Measurements from ENCODE around the gene VARS2. TPM values are rescaled to one million over a fixed set of nuclear protein-coding genes. Genes with fewer than 3 reads are reported as not detected.

The VARS2 gene
- total and polyA plus RNA-seq, 2 donors (not counting 3 experiments of a cell fraction or from before 2014, with no cell fraction given) = 17.8 to 34.3 TPM

DNA sequence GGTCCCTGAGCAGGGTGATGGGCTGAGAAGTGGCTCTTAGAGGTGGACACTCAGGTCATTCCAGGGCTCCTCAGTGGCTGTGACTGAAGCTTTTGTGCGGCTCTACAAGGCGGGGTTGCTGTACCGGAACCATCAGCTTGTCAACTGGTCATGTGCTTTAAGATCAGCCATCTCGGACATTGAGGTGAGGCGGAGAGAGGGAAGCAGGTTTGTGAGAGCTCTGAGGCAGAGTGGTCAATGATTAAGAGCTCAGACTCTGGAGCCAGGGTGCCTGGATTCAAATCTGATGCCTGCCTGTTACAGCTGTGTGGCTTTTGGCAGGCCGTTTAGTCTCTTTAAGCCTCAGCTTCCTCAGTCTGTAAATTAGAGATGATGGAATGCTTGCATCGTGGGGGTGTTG, 3.0 kb downstream of the VARS2 start:
- dilution Hi-C loops (cut with MboI; ENCODE audit: extremely low pct_ligation_motif_present, low sequenced_read_pairs) = no loop called here
- intact Hi-C loops (cut with micrococcal nuclease) = no loop called here
- BruUV-seq (replicated peaks) = no TSS peak
- Histone ChIP-seq H2AFZ (ENCODE audit: low read depth, low read length) (no peak overlapping the region), H3K9ac (replicated peaks; ENCODE audit: extremely low read depth, insufficient read depth, low read length) (no peak overlapping the region), H4K20me1 (replicated peaks; ENCODE audit: control insufficient read depth, extremely low read depth, insufficient read depth, low read length) (no peaks in the 10 kb centered on the region), H3K9me3 (replicated peaks; ENCODE audit: control insufficient read depth, insufficient read depth, low read length) (no peaks in the 10 kb centered on the region), H3K27ac (ENCODE audit: insufficient read depth, low read depth, low read length) (no peak overlapping the region), H3K4me1 (ENCODE audit: control insufficient read depth, extremely low read depth, insufficient read depth, low read length) (peaks cover 25% of the 10 kb centered on the region), H3K9me1 (replicated peaks; ENCODE audit: control insufficient read depth, extremely low read depth, insufficient read depth, low read length) (no peaks in the 10 kb centered on the region), H3K27me3 (ENCODE audit: control insufficient read depth in 2 of 2, insufficient read depth in 2 of 2, low read length in 2 of 2) (no peaks in the 10 kb centered on the region), H3K79me2 (ENCODE audit: control insufficient read depth, insufficient read depth, low read length) (no peaks in the 10 kb centered on the region), H3K36me3 (ENCODE audit: control insufficient read depth in 2 of 2, extremely low read depth in 1 of 2, insufficient read depth in 2 of 2, low read length in 2 of 2) (peaks cover 0 to 33% of the 10 kb centered on the region in 2 experiments), H3K4me3 (replicated peaks in 1 of 3; ENCODE audit: insufficient read depth in 1 of 3, low read depth in 1 of 3, low read length in 3 of 3) (no peak overlapping the region), H3K4me2 (ENCODE audit: insufficient read depth, low read length) (no peak overlapping the region)
- TF ChIP-seq GATA2 (IDR thresholded peaks at IDR 0.05; ENCODE audit: insufficient read depth, insufficient read length, low read depth, low read length) (no peak), POLR2A (IDR thresholded peaks at IDR 0.05; ENCODE audit: low read depth, low read length) (no peak), MYC (IDR thresholded peaks at IDR 0.05; ENCODE audit: low read depth, low read length) (no peak), JUN (IDR thresholded peaks at IDR 0.05; ENCODE audit: borderline replicate concordance, insufficient read depth, insufficient read length, low read depth) (no peak)
- ChIA-PET POLR2A (no interaction called here), CTCF (interaction anchor here (1.0 to 7.6 kb wide), 10 partner anchors 8 to 212 kb away, joined by 3 to 142 read pairs (median 20); partner anchors contain the start of gene GTF2H4)
- FAIRE-seq (no peak), DNase-seq (ENCODE audit: low read depth, low spot score) (no peak)

DNA sequence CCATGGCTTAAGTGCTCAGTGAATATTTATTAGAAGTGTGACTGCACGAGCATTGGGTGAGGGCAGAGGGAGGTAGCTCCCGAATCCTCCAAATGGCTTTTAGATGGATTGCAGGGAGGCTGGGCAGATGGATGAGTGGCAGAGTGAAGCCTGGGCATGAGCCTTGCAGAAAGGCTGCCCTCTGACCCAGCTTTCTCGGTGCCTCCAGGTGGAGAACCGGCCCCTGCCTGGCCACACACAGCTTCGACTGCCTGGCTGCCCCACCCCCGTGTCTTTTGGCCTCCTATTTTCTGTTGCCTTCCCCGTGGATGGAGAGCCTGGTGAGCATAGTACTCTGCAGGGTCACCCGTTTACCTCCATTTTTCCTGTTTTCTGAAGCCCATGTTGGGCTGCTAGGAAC, 3.4 kb downstream of the VARS2 start:
- dilution Hi-C loops (cut with MboI; ENCODE audit: extremely low pct_ligation_motif_present, low sequenced_read_pairs) = no loop called here
- Histone ChIP-seq H3K4me3 (replicated peaks in 1 of 3; ENCODE audit: insufficient read depth in 1 of 3, low read depth in 1 of 3, low read length in 3 of 3) (no peak overlapping the region), H4K20me1 (replicated peaks; ENCODE audit: control insufficient read depth, extremely low read depth, insufficient read depth, low read length) (no peaks in the 10 kb centered on the region), H3K27me3 (ENCODE audit: control insufficient read depth in 2 of 2, insufficient read depth in 2 of 2, low read length in 2 of 2) (no peaks in the 10 kb centered on the region), H2AFZ (ENCODE audit: low read depth, low read length) (no peak overlapping the region), H3K9me3 (replicated peaks; ENCODE audit: control insufficient read depth, insufficient read depth, low read length) (no peaks in the 10 kb centered on the region), H3K4me2 (ENCODE audit: insufficient read depth, low read length) (no peak overlapping the region), H3K9ac (replicated peaks; ENCODE audit: extremely low read depth, insufficient read depth, low read length) (no peak overlapping the region), H3K27ac (ENCODE audit: insufficient read depth, low read depth, low read length) (no peak overlapping the region), H3K4me1 (ENCODE audit: control insufficient read depth, extremely low read depth, insufficient read depth, low read length) (peaks cover 25% of the 10 kb centered on the region), H3K79me2 (ENCODE audit: control insufficient read depth, insufficient read depth, low read length) (no peaks in the 10 kb centered on the region), H3K36me3 (ENCODE audit: control insufficient read depth in 2 of 2, extremely low read depth in 1 of 2, insufficient read depth in 2 of 2, low read length in 2 of 2) (peaks cover 0 to 32% of the 10 kb centered on the region in 2 experiments), H3K9me1 (replicated peaks; ENCODE audit: control insufficient read depth, extremely low read depth, insufficient read depth, low read length) (no peaks in the 10 kb centered on the region)
- ChIA-PET POLR2A (no interaction called here), CTCF (interaction anchor here (1.1 to 7.6 kb wide), 7 partner anchors 8 to 170 kb away, joined by 3 to 142 read pairs (median 72); partner anchors contain the start of gene GTF2H4)
- DNase-seq (ENCODE audit: low read depth, low spot score) (no peak), FAIRE-seq (no peak)
- no peak for TF ChIP-seq FOS (IDR thresholded peaks at IDR 0.05; ENCODE audit: borderline replicate concordance, insufficient read depth, low read length)
- TF ChIP-seq, protein P1, sequence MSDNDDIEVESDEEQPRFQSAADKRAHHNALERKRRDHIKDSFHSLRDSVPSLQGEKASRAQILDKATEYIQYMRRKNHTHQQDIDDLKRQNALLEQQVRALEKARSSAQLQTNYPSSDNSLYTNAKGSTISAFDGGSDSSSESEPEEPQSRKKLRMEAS (IDR thresholded peaks at IDR 0.05; ENCODE audit: insufficient read depth, insufficient read length) = no peak
- TF ChIP-seq, protein P2, sequence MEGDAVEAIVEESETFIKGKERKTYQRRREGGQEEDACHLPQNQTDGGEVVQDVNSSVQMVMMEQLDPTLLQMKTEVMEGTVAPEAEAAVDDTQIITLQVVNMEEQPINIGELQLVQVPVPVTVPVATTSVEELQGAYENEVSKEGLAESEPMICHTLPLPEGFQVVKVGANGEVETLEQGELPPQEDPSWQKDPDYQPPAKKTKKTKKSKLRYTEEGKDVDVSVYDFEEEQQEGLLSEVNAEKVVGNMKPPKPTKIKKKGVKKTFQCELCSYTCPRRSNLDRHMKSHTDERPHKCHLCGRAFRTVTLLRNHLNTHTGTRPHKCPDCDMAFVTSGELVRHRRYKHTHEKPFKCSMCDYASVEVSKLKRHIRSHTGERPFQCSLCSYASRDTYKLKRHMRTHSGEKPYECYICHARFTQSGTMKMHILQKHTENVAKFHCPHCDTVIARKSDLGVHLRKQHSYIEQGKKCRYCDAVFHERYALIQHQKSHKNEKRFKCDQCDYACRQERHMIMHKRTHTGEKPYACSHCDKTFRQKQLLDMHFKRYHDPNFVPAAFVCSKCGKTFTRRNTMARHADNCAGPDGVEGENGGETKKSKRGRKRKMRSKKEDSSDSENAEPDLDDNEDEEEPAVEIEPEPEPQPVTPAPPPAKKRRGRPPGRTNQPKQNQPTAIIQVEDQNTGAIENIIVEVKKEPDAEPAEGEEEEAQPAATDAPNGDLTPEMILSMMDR (IDR thresholded peaks at IDR 0.05; ENCODE audit: extremely low read depth in 1 of 2, insufficient read depth in 1 of 2, low read depth in 1 of 2, low read length in 2 of 2) = no peak
- TF ChIP-seq JUN (IDR thresholded peaks at IDR 0.05; ENCODE audit: borderline replicate concordance, insufficient read depth, insufficient read length, low read depth) = no peak
- no peak for TF ChIP-seq MYC (IDR thresholded peaks at IDR 0.05; ENCODE audit: low read depth, low read length)
- no peak for TF ChIP-seq POLR2A (IDR thresholded peaks at IDR 0.05; ENCODE audit: low read depth, low read length)
- no peak for TF ChIP-seq EZH2 (IDR thresholded peaks at IDR 0.05; ENCODE audit: borderline replicate concordance, low read depth, low read length, severe bottlenecking)
- no peak for TF ChIP-seq GATA2 (IDR thresholded peaks at IDR 0.05; ENCODE audit: insufficient read depth, insufficient read length, low read depth, low read length)
- no peak for TF ChIP-seq POLR2AphosphoS5 (IDR thresholded peaks at IDR 0.05; ENCODE audit: insufficient read depth, low read depth, low read length)
- intact Hi-C loops (cut with micrococcal nuclease) = no loop called here
- BruUV-seq (replicated peaks) = no TSS peak
